ENCODE measurements around the gene MITF.

- no peak for TF ChIP-seq CTCF (IDR thresholded peaks at IDR 0.05)
- TF ChIP-seq POLR2A (IDR thresholded peaks at IDR 0.05) = no peak
Observed at GRCh38 chr3:69770219-69770618, 31.0 kb downstream of the MITF start.
